Measurements from ENCODE around the gene EXOSC2. TPM values are rescaled to one million over a fixed set of nuclear protein-coding genes. Genes with fewer than 3 reads are reported as not detected.

The EXOSC2 gene
- total and polyA plus RNA-seq, 2 of the 4 experiments (the other 2 are of a cell fraction), result 27.0 to 48.6 TPM

DNA sequence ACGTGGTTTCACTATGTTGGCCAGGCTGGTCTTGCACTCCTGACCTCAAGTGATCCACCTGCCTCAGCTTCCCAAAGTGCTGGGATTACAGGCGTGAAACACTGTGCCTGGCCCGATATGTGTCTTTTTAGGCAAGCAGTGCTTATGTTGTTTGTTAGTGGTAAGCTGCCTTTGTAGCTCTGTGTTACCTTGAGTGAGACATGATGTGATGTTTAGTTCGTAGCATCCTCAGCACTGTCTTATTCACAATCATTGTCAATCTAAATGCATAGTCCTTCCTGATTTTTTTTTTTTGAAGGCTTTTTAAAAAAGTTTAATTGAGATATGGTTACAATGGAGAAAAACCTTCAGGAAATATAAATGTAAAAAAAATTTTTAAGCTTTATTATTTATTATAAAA lies 45.5 kb downstream of the EXOSC2 start:
- H3K14ac ChIP-seq (replicated peaks; ENCODE audit: low read depth, low read length), result 0 out of 2 replicates have a peak overlapping the region, but pooled peaks have one; percentile 74
- no peak overlapping the region for H2BK15ac ChIP-seq (ENCODE audit: low read depth, low read length)
- H3K27me3 ChIP-seq (ENCODE audit: control insufficient read depth, insufficient read depth, low read length), result no peaks in the 10 kb centered on the region
- no peak overlapping the region for H2AFZ ChIP-seq (replicated peaks; ENCODE audit: low read length, poor library complexity)
- no peak overlapping the region for H3K9ac ChIP-seq (ENCODE audit: low read depth, low read length)
- no peak overlapping the region for H3K4ac ChIP-seq (ENCODE audit: low read depth, low read length)
- in situ Hi-C loops (cut with MboI; ENCODE audit: low sequenced_read_pairs) (no loop called here), dilution Hi-C loops (cut with HindIII; ENCODE audit: low sequenced_read_pairs, unreplicated experiment) (no loop called here), intact Hi-C loops (cut with micrococcal nuclease) (no loop called here)
- ATAC-seq (ENCODE audit: low read depth) (no peak), DNase-seq (no peak)
- BruUV-seq (replicated peaks), result no TSS peak
- H3K36me3 ChIP-seq (ENCODE audit: control insufficient read depth, insufficient read depth, low read length), result peaks cover 2% of the 10 kb centered on the region; the same call in 1 of the 2 replicates
- no peak overlapping the region for H3K18ac ChIP-seq (ENCODE audit: low read depth, low read length)
- H3K27ac ChIP-seq (ENCODE audit: insufficient read depth, low read length), result no peak overlapping the region
- 80% methylated on average over 1 of the region's 4 CpGs; no CpG with 5 or more reads in 1 of the 2 experiments for WGBS, 2 experiments (ENCODE audit: extremely low coverage in 2 of 2, insufficient read length in 1 of 2)
- no peak overlapping the region for H4K8ac ChIP-seq (ENCODE audit: low read depth in 2 of 2, low read length in 2 of 2)
- peaks cover 1% of the 10 kb centered on the region; the same call in 1 of the 2 replicates for H3K4me1 ChIP-seq (ENCODE audit: control insufficient read depth, insufficient read depth, low read length)
- no peak overlapping the region for H3K4me3 ChIP-seq (ENCODE audit: insufficient read depth, low read depth, low read length)
- H3K4me2 ChIP-seq (ENCODE audit: low read depth, low read length), result no peak overlapping the region
- H2AK9ac ChIP-seq (replicated peaks; ENCODE audit: low read depth, low read length, poor library complexity), result no peak overlapping the region
- H4K20me1 ChIP-seq (ENCODE audit: insufficient read depth, low read length), result peaks cover 7% of the 10 kb centered on the region; the same call in 1 of the 2 replicates
- H4K91ac ChIP-seq (ENCODE audit: insufficient read depth, low read depth, low read length), result no peak overlapping the region
- no peaks in the 10 kb centered on the region for H3K9me3 ChIP-seq (ENCODE audit: control insufficient read depth, insufficient read depth, low read length)
- no peak overlapping the region for H2BK5ac ChIP-seq (ENCODE audit: low read depth, low read length, poor library complexity, severe bottlenecking)
- H3K56ac ChIP-seq (ENCODE audit: extremely low read depth, insufficient read depth, low read length), result no peak overlapping the region
- H4K5ac ChIP-seq (ENCODE audit: low read depth, low read length), result no peak overlapping the region
- no peak overlapping the region for H2BK120ac ChIP-seq (ENCODE audit: low read depth, low read length)
- H2BK20ac ChIP-seq (ENCODE audit: low read depth, low read length), result no peak overlapping the region
- H3K23ac ChIP-seq (ENCODE audit: low read depth, low read length), result no peak overlapping the region
- H3K9me1 ChIP-seq (ENCODE audit: insufficient read depth, low read length), result peaks cover 12% of the 10 kb centered on the region; the same call in 1 of the 2 replicates
- POLR2A ChIA-PET (ENCODE audit: unreplicated experiment), result interaction anchor here (0.7 kb wide), 1 partner anchor 48 kb away, joined by 3 read pairs; no protein-coding TSS in a partner anchor
- H3K79me1 ChIP-seq (ENCODE audit: low read depth in 1 of 2, low read length in 2 of 2), result peaks cover 43 to 75% of the 10 kb centered on the region in 2 experiments
- TF ChIP-seq NFE2L2 (IDR thresholded peaks at IDR 0.05; ENCODE audit: low read depth, low read length) (no peak), POLR2A (IDR thresholded peaks at IDR 0.05; ENCODE audit: low read depth, low read length) (no peak), SMC3 (IDR thresholded peaks at IDR 0.05; ENCODE audit: low read depth, low read length) (no peak), BHLHE40 (IDR thresholded peaks at IDR 0.05; ENCODE audit: low read depth, low read length) (no peak), MAFK (IDR thresholded peaks at IDR 0.05; ENCODE audit: low read depth, low read length) (no peak), RCOR1 (IDR thresholded peaks at IDR 0.05; ENCODE audit: insufficient replicate concordance, low read length) (no peak), RAD21 (IDR thresholded peaks at IDR 0.05; ENCODE audit: low read length) (no peak), CHD1 (IDR thresholded peaks at IDR 0.05; ENCODE audit: low read depth, low read length) (no peak), CEBPB (IDR thresholded peaks at IDR 0.05; ENCODE audit: low read depth, low read length) (no peak), MAZ (IDR thresholded peaks at IDR 0.05; ENCODE audit: borderline replicate concordance, low read depth, low read length) (no peak), MXI1 (IDR thresholded peaks at IDR 0.05; ENCODE audit: borderline replicate concordance, low read depth, low read length) (no peak), FOS (IDR thresholded peaks at IDR 0.05; ENCODE audit: low read depth, low read length) (no peak), RFX5 (IDR thresholded peaks at IDR 0.05; ENCODE audit: low read depth, low read length) (no peak)
- TF ChIP-seq, protein P1, sequence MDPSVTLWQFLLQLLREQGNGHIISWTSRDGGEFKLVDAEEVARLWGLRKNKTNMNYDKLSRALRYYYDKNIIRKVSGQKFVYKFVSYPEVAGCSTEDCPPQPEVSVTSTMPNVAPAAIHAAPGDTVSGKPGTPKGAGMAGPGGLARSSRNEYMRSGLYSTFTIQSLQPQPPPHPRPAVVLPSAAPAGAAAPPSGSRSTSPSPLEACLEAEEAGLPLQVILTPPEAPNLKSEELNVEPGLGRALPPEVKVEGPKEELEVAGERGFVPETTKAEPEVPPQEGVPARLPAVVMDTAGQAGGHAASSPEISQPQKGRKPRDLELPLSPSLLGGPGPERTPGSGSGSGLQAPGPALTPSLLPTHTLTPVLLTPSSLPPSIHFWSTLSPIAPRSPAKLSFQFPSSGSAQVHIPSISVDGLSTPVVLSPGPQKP (IDR thresholded peaks at IDR 0.05; ENCODE audit: borderline replicate concordance, low read depth, low read length), result no peak
- TF ChIP-seq, protein P2, sequence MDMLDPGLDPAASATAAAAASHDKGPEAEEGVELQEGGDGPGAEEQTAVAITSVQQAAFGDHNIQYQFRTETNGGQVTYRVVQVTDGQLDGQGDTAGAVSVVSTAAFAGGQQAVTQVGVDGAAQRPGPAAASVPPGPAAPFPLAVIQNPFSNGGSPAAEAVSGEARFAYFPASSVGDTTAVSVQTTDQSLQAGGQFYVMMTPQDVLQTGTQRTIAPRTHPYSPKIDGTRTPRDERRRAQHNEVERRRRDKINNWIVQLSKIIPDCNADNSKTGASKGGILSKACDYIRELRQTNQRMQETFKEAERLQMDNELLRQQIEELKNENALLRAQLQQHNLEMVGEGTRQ (IDR thresholded peaks at IDR 0.05; ENCODE audit: low read depth, low read length), result no peak
- TF ChIP-seq, protein P3, sequence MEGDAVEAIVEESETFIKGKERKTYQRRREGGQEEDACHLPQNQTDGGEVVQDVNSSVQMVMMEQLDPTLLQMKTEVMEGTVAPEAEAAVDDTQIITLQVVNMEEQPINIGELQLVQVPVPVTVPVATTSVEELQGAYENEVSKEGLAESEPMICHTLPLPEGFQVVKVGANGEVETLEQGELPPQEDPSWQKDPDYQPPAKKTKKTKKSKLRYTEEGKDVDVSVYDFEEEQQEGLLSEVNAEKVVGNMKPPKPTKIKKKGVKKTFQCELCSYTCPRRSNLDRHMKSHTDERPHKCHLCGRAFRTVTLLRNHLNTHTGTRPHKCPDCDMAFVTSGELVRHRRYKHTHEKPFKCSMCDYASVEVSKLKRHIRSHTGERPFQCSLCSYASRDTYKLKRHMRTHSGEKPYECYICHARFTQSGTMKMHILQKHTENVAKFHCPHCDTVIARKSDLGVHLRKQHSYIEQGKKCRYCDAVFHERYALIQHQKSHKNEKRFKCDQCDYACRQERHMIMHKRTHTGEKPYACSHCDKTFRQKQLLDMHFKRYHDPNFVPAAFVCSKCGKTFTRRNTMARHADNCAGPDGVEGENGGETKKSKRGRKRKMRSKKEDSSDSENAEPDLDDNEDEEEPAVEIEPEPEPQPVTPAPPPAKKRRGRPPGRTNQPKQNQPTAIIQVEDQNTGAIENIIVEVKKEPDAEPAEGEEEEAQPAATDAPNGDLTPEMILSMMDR (conservative IDR thresholded peaks at IDR 0.05; ENCODE audit: low read depth, low read length), result no peak
- H2AK5ac ChIP-seq (ENCODE audit: low read depth, low read length), result no peak overlapping the region
- CTCF ChIA-PET, result interaction anchor here (0.5 kb wide), 1 partner anchor 9 kb away, joined by 5 read pairs; no protein-coding TSS in a partner anchor
